PC-9 (cell line): Measurements from ENCODE around the gene GNAS.

Source experiments
- EZH2 ChIP-seq: fragments of 200-600 bp; sonication (generic); IDR thresholded peaks from 2 replicates; pipeline ENCODE4 v1.8.0; 2017; ENCODE audit warnings: antibody characterized with exemption, low read depth
- TF ChIP-seq, protein P1 (sequence below): fragments of 200-600 bp; sonication (generic); conservative IDR thresholded peaks from 2 replicates; pipeline ENCODE4 v1.6.1; 2017; ENCODE audit warnings: mixed run types, antibody characterized with exemption, mild to moderate bottlenecking, moderate library complexity

DNA sequence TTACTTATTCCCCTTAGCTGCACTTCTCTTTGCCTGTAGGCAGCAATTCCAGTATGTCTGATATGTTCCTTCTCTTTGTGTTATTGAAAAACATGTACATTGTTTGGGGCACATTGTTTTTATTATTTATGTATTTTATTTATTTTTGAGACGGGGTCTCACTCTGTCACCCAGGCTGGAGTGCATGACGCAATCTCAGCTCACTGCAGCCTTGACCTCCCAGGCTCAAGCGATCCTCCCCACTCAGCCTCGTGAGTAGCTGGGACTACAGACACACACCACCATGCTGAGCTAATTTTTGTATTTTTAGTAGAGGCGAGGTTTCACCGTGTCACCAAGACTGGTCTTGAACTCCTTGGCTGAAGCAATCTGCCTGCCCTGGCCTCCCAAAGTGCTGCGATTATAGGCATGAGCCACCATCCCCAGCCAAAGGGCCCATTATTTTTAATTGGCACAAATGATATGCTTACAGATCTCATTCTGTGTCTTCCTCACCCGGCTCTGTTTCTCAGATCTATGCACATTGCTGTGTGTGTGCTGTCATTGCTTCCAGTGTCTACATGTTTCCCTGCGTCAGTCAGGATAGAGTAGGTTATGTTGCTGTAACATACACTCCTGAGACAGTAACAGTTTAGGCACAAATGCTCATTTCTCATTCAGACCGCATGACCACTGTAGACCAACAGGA, 74.4 kb downstream of the GNAS start:
- no peak for TF ChIP-seq EZH2
- TF ChIP-seq, protein P1, sequence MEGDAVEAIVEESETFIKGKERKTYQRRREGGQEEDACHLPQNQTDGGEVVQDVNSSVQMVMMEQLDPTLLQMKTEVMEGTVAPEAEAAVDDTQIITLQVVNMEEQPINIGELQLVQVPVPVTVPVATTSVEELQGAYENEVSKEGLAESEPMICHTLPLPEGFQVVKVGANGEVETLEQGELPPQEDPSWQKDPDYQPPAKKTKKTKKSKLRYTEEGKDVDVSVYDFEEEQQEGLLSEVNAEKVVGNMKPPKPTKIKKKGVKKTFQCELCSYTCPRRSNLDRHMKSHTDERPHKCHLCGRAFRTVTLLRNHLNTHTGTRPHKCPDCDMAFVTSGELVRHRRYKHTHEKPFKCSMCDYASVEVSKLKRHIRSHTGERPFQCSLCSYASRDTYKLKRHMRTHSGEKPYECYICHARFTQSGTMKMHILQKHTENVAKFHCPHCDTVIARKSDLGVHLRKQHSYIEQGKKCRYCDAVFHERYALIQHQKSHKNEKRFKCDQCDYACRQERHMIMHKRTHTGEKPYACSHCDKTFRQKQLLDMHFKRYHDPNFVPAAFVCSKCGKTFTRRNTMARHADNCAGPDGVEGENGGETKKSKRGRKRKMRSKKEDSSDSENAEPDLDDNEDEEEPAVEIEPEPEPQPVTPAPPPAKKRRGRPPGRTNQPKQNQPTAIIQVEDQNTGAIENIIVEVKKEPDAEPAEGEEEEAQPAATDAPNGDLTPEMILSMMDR: no peak
